22Rv1 (cell line): Measurements from ENCODE around the gene COX7B2.

Source experiments
- H3K27ac ChIP-seq: fragments of 450-650 bp; 2 replicates; pipeline ENCODE4 v1.5.1; 2017
- CTCF ChIP-seq: fragments of 450-650 bp; IDR thresholded peaks from 2 replicates; pipeline ENCODE4 v1.5.1; 2017; ENCODE audit warnings: mild to moderate bottlenecking
- ZFX ChIP-seq: fragments of 450-650 bp; IDR thresholded peaks from 2 replicates; pipeline ENCODE4 v1.6.1; 2017; ENCODE audit warnings: antibody characterized with exemption, borderline replicate concordance

Gene COX7B2

GRCh38 chr4:46870411-46870810, 38.6 kb downstream of the COX7B2 start:
- H3K27ac ChIP-seq: no peak overlapping the region
- TF ChIP-seq CTCF (no peak), ZFX (no peak)

- no peak overlapping the region for H3K27ac ChIP-seq
- no peak for TF ChIP-seq CTCF
- TF ChIP-seq ZFX: no peak
Measured at GRCh38 chr4:46856333-46856732, 52.7 kb downstream of the COX7B2 start.

- TF ChIP-seq ZFX (no peak), CTCF (no peak)
- H3K27ac ChIP-seq: no peak overlapping the region
Measured at GRCh38 chr4:46852800-46853199, 56.2 kb downstream of the COX7B2 start.

- H3K27ac ChIP-seq: no peak overlapping the region
- TF ChIP-seq CTCF (no peak), ZFX (no peak)
Measured at GRCh38 chr4:46850026-46850425, 59.0 kb downstream of the COX7B2 start.

- H3K27ac ChIP-seq: no peak overlapping the region
- TF ChIP-seq ZFX: no peak
- TF ChIP-seq CTCF: peak; percentile 86
Measured at GRCh38 chr4:46844325-46844917, 64.6 kb downstream of the COX7B2 start.

- H3K27ac ChIP-seq: no peak overlapping the region
- TF ChIP-seq CTCF (no peak), ZFX (no peak)
Measured at GRCh38 chr4:46839128-46839527, 69.9 kb downstream of the COX7B2 start.

GRCh38 chr4:46837639-46838038, 71.4 kb downstream of the COX7B2 start:
- TF ChIP-seq CTCF (no peak), ZFX (no peak)
- no peak overlapping the region for H3K27ac ChIP-seq
